Osteoblast (primary cell): ENCODE data around the gene TRPV6. TPM values are rescaled to one million over a fixed set of nuclear protein-coding genes. Genes with fewer than 3 reads are reported as not detected.

ENCODE experiments used
- DNase-seq: peaks from one replicate; pipeline ENCODE4 v3.0.0; 2011; ENCODE audit warnings: low spot score, mixed read lengths; ENCODE audit not compliant: insufficient read length; ENCODE audit errors: missing footprints
- H2AFZ ChIP-seq: 2 replicates; pipeline ENCODE4 v1.6.0; 2011; ENCODE audit warnings: mild to moderate bottlenecking, low read length
- H3K27ac ChIP-seq: 2 replicates; pipeline ENCODE4 v1.5.1; 2011; ENCODE audit warnings: mild to moderate bottlenecking, low read depth, low read length, moderate library complexity
- H3K27me3 ChIP-seq: 2 replicates; pipeline ENCODE4 v1.6.0; 2012; ENCODE audit warnings: mild to moderate bottlenecking, control low read depth, inconsistent platforms, low read length, moderate library complexity; ENCODE audit not compliant: insufficient read depth
- H3K36me3 ChIP-seq: 2 replicates; pipeline ENCODE4 v1.5.1; 2011; ENCODE audit warnings: mild to moderate bottlenecking, low read length, control low read depth, moderate library complexity; ENCODE audit not compliant: insufficient read depth
- H3K4me1 ChIP-seq: 2 replicates; pipeline ENCODE4 v1.5.1; 2011; ENCODE audit warnings: mild to moderate bottlenecking, low read length, control low read depth, moderate library complexity; ENCODE audit not compliant: insufficient read depth
- H3K4me2 ChIP-seq: 2 replicates; pipeline ENCODE4 v1.6.0; 2011; ENCODE audit warnings: mild to moderate bottlenecking, low read length; ENCODE audit not compliant: insufficient read depth
- H3K4me3 ChIP-seq: fragments of 200-600 bp; sonication (generic); 3 replicates; pipeline ENCODE4 v1.5.1; 2012; ENCODE audit warnings: mild to moderate bottlenecking, low read length, inconsistent platforms; ENCODE audit not compliant: insufficient read depth
- H3K79me2 ChIP-seq: 2 replicates; pipeline ENCODE4 v1.6.0; 2012; ENCODE audit warnings: mild to moderate bottlenecking, low read length, control low read depth, inconsistent platforms; ENCODE audit not compliant: insufficient read depth
- H3K9me3 ChIP-seq: 2 replicates; pipeline ENCODE4 v1.5.1; 2011; ENCODE audit warnings: low read depth, low read length, control low read depth
- H4K20me1 ChIP-seq: 2 replicates; pipeline ENCODE4 v1.6.0; 2012; ENCODE audit warnings: mild to moderate bottlenecking, low read length, control low read depth; ENCODE audit not compliant: insufficient read depth
- total RNA-seq: library from RNA; depleted of rRNA; stranded (reverse); fragments of >200 nt; gene quantifications from 2 replicates; pipeline ENCODE4 v1.2.3, GENCODE V29; 2012
- TF ChIP-seq, protein P1 (sequence below): IDR thresholded peaks from 2 replicates; pipeline ENCODE4 v1.5.1; 2011; ENCODE audit warnings: mild to moderate bottlenecking, low read depth, low read length, moderate library complexity; ENCODE audit errors: extremely low read depth

The TRPV6 gene
- total RNA-seq, 1 donor = not detected

DNA sequence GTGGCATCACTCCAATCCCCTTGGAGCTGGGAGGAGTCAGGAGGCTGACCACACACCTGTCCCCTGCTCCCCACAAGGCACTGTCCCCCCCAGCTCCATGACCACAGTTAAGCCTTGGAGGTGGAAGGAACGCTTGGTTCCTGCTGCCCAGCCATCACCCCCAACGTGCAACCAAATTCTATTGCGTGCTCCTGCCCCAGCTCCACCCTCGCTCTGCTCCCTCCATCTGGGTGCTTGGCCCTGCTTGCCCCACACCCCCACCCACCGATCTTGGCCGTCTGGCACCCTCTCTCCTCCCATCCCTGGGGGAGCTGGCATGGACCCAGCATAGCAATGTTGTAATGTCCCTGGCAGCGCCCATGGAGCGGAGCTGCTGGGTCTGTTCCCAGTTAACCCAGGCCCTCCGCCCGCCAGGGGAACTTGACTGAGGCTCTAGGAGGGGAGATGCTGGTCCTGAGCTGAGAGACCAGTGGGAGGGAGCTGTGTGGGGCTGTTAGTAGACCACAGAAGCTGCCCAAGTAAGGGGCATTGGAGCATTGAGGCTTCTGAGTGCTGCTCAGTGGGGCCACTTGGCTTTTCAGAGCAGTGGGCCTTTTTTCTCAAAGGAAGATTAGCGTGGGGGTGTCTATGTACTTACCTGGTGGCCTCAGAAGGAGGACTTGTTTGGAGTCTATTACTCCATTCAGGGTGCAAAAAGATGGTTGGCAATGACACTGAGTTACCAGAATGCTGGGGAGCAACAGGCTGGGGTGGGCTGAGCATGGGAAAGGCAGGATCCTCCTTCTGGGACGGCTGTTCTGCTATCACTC lies 29.6 kb downstream of the TRPV6 start:
- TF ChIP-seq, protein P1, sequence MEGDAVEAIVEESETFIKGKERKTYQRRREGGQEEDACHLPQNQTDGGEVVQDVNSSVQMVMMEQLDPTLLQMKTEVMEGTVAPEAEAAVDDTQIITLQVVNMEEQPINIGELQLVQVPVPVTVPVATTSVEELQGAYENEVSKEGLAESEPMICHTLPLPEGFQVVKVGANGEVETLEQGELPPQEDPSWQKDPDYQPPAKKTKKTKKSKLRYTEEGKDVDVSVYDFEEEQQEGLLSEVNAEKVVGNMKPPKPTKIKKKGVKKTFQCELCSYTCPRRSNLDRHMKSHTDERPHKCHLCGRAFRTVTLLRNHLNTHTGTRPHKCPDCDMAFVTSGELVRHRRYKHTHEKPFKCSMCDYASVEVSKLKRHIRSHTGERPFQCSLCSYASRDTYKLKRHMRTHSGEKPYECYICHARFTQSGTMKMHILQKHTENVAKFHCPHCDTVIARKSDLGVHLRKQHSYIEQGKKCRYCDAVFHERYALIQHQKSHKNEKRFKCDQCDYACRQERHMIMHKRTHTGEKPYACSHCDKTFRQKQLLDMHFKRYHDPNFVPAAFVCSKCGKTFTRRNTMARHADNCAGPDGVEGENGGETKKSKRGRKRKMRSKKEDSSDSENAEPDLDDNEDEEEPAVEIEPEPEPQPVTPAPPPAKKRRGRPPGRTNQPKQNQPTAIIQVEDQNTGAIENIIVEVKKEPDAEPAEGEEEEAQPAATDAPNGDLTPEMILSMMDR = no peak
- no peaks in the 10 kb centered on the region for H4K20me1 ChIP-seq
- H3K27ac ChIP-seq = no peak overlapping the region
- peaks cover 8% of the 10 kb centered on the region for H3K4me1 ChIP-seq
- no peak for DNase-seq
- H3K36me3 ChIP-seq = no peaks in the 10 kb centered on the region
- H3K4me2 ChIP-seq = no peak overlapping the region
- H3K79me2 ChIP-seq = no peaks in the 10 kb centered on the region
- no peak overlapping the region for H3K4me3 ChIP-seq
- H3K27me3 ChIP-seq = peaks cover 18% of the 10 kb centered on the region
- no peak overlapping the region for H2AFZ ChIP-seq
- H3K9me3 ChIP-seq = no peaks in the 10 kb centered on the region

GRCh38 chr7:142855114-142855743 lies 30.3 kb downstream of the TRPV6 start:
- H3K4me1 ChIP-seq = peaks cover 8% of the 10 kb centered on the region
- no peak overlapping the region for H2AFZ ChIP-seq
- peak overlapping the region; percentile 76 for H3K4me3 ChIP-seq
- H3K9me3 ChIP-seq = no peaks in the 10 kb centered on the region
- H4K20me1 ChIP-seq = no peaks in the 10 kb centered on the region
- TF ChIP-seq, protein P1 = no peak
- no peaks in the 10 kb centered on the region for H3K36me3 ChIP-seq
- H3K79me2 ChIP-seq = no peaks in the 10 kb centered on the region
- no peak overlapping the region for H3K27ac ChIP-seq
- H3K4me2 ChIP-seq = peak overlapping the region; percentile 53
- H3K27me3 ChIP-seq = peaks cover 22% of the 10 kb centered on the region
- no peak for DNase-seq

GRCh38 chr7:142854372-142855113 lies 31.0 kb downstream of the TRPV6 start, which contains the start of gene EPHB6:
Gene EPHB6 (plus strand): TSS chr7:142855076. CDS start chr7:142863228, 8,152 bp downstream.
- TF ChIP-seq, protein P1 = no peak
- Histone ChIP-seq H3K9me3 (no peaks in the 10 kb centered on the region), H3K27me3 (peaks cover 22% of the 10 kb centered on the region), H3K36me3 (no peaks in the 10 kb centered on the region), H3K4me1 (peaks cover 8% of the 10 kb centered on the region), H3K4me2 (peak within 1 kb of the TSS; percentile 97), H3K4me3 (peak within 1 kb of the TSS; percentile 76), H3K79me2 (no peaks in the 10 kb centered on the region), H2AFZ (peak within 1 kb of the TSS; percentile 91), H3K27ac (no peak within 1 kb of the TSS), H4K20me1 (no peaks in the 10 kb centered on the region)
- DNase-seq = peak; percentile 90
